ENCODE data around the gene DCLRE1B. TPM values are rescaled to one million over a fixed set of nuclear protein-coding genes. Genes with fewer than 3 reads are reported as not detected.

Gene DCLRE1B
- total RNA-seq, 6 experiments from 2014 or later: 5.7 to 9.9 (median 8.8) TPM

- TF ChIP-seq, protein P1, sequence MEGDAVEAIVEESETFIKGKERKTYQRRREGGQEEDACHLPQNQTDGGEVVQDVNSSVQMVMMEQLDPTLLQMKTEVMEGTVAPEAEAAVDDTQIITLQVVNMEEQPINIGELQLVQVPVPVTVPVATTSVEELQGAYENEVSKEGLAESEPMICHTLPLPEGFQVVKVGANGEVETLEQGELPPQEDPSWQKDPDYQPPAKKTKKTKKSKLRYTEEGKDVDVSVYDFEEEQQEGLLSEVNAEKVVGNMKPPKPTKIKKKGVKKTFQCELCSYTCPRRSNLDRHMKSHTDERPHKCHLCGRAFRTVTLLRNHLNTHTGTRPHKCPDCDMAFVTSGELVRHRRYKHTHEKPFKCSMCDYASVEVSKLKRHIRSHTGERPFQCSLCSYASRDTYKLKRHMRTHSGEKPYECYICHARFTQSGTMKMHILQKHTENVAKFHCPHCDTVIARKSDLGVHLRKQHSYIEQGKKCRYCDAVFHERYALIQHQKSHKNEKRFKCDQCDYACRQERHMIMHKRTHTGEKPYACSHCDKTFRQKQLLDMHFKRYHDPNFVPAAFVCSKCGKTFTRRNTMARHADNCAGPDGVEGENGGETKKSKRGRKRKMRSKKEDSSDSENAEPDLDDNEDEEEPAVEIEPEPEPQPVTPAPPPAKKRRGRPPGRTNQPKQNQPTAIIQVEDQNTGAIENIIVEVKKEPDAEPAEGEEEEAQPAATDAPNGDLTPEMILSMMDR (IDR thresholded peaks at IDR 0.05): no peak
- DNase-seq: no peak
- Mint-ChIP-seq H3K9me3 (no peaks in the 10 kb centered on the region), H3K4me3 (no peak overlapping the region), H3K27me3 (ENCODE audit: insufficient read depth) (0 out of 2 replicates have a peak, but pooled peaks cover 4% of the 10 kb centered on the region), H3K27ac (no peak overlapping the region), H3K36me3 (ENCODE audit: low read depth) (no peaks in the 10 kb centered on the region), H3K4me1 (ENCODE audit: low read depth) (peaks cover 64% of the 10 kb centered on the region)
Observed at GRCh38 chr1:113870778-113871177, 34.3 kb upstream of the DCLRE1B start.

- Mint-ChIP-seq H3K36me3 (ENCODE audit: low read depth) (no peaks in the 10 kb centered on the region), H3K27me3 (ENCODE audit: insufficient read depth) (0 out of 2 replicates have a peak, but pooled peaks cover 4% of the 10 kb centered on the region), H3K9me3 (no peaks in the 10 kb centered on the region), H3K4me1 (ENCODE audit: low read depth) (peaks cover 64% of the 10 kb centered on the region), H3K27ac (peak within 1 kb of the TSS; percentile 72), H3K4me3 (peak within 1 kb of the TSS; percentile 55)
- TF ChIP-seq, protein P1 (IDR thresholded peaks at IDR 0.05): no peak
- DNase-seq: peak; percentile 82
Observed at GRCh38 chr1:113871597-113872113, 33.5 kb upstream of the DCLRE1B start, which contains the start of gene PTPN22. TSS of gene PTPN22 (minus strand) at chr1:113871712.

GRCh38 chr1:113872219-113872935, 32.7 kb upstream of the DCLRE1B start:
- H3K36me3 Mint-ChIP-seq (ENCODE audit: low read depth): no peaks in the 10 kb centered on the region
- TF ChIP-seq, protein P1 (IDR thresholded peaks at IDR 0.05): no peak
- no peak for DNase-seq
- 0 out of 2 replicates have a peak, but pooled peaks cover 4% of the 10 kb centered on the region for H3K27me3 Mint-ChIP-seq (ENCODE audit: insufficient read depth)
- H3K9me3 Mint-ChIP-seq: no peaks in the 10 kb centered on the region
- H3K4me3 Mint-ChIP-seq: 0 out of 2 replicates have a peak overlapping the region, but pooled peaks have one; percentile 18
- H3K27ac Mint-ChIP-seq: peak overlapping the region; percentile 72
- H3K4me1 Mint-ChIP-seq (ENCODE audit: low read depth): peaks cover 63% of the 10 kb centered on the region

DNA sequence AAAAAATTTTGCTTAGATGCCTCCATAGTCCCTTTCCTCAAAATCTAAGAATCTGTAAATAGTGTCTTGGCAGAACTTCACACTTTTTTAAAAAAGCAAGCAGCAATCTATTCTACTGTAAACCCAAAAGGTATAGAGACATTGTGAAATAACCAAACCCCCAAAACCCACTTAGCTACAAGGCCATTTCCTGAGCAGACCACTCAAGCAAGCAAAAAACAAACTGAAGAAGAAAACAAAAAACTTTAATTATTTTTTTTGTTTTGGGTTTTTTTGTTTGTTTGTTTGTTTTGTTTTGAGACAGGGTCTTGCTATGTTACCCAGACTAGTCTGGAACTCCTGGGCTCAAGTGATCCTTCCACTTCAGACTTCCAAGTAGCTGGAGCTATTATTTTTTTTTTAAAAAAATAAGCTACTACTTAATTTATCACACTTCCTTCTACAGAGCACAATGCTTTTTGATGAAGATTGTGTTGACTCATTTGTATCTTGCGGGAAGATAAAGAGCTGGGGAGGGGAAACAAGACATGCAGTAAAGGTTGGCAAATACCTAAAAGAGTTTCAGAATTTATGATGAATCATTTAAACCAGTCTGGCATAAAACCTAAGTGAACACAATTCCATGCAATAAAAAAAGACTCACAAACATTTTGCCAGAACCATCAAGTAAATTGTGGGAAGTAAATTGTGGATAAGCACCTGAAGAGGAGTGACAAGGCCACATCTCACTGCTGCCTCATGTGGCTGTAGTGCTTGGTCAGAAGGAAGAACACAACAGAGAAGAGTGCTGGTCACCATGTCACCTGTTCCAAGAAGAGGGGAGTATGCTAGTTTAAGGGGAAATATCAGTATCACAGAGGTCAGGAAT, 30.9 kb upstream of the DCLRE1B start:
- TF ChIP-seq, protein P1 (IDR thresholded peaks at IDR 0.05): peak; percentile 50
- DNase-seq: peak; percentile 18
- no peaks in the 10 kb centered on the region for H3K9me3 Mint-ChIP-seq
- H3K27me3 Mint-ChIP-seq (ENCODE audit: insufficient read depth): no peaks in the 10 kb centered on the region
- H3K36me3 Mint-ChIP-seq (ENCODE audit: low read depth): no peaks in the 10 kb centered on the region
- no peak overlapping the region; the same call in 1 of the 2 replicates for H3K27ac Mint-ChIP-seq
- H3K4me1 Mint-ChIP-seq (ENCODE audit: low read depth): peaks cover 44% of the 10 kb centered on the region
- no peak overlapping the region for H3K4me3 Mint-ChIP-seq

DNA sequence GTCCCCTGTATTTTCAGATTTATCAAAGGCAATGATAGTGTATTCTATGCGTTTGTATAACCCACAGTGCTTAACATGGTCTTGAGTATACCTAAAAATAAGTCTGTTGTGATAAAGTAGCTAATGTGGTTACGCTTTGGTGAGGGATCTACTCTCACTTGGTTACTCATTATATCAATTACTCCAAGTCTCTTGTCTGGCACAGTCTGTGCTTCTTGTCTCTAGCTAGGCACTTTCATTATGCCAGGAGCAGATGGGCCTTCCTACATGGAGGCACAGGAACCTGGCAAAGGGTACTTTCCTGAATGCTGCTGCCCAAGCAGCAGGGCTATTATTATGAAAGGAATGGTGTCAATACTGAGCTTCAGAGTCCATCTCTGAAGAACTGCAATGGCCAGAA, 29.4 kb upstream of the DCLRE1B start:
- Mint-ChIP-seq H3K4me3 (no peak overlapping the region), H3K36me3 (ENCODE audit: low read depth) (no peaks in the 10 kb centered on the region), H3K27me3 (ENCODE audit: insufficient read depth) (no peaks in the 10 kb centered on the region), H3K27ac (no peak overlapping the region), H3K9me3 (no peaks in the 10 kb centered on the region), H3K4me1 (ENCODE audit: low read depth) (peaks cover 33% of the 10 kb centered on the region)
- no peak for DNase-seq
- TF ChIP-seq, protein P1 (IDR thresholded peaks at IDR 0.05): no peak
